ENCODE data around the gene EXOC3L2.

- TF ChIP-seq CTCF (IDR thresholded peaks at IDR 0.05 in 2 of 3, conservative IDR thresholded peaks at IDR 0.05 in 1 of 3; ENCODE audit: control insufficient read depth in 2 of 3, extremely low read depth in 1 of 3, insufficient read depth in 1 of 3, low read depth in 3 of 3, low read length in 3 of 3) (no peak), RAD21 (IDR thresholded peaks at IDR 0.05; ENCODE audit: insufficient read depth, low read depth, low read length) (no peak), ESRRA (IDR thresholded peaks at IDR 0.05; ENCODE audit: low read length) (no peak), POLR2A (IDR thresholded peaks at IDR 0.05; ENCODE audit: low read depth, low read length) (no peak), POLR2AphosphoS2 (IDR thresholded peaks at IDR 0.05; ENCODE audit: low read depth, low read length) (no peak), EED (IDR thresholded peaks at IDR 0.05; ENCODE audit: low read depth) (no peak), LARP7 (IDR thresholded peaks at IDR 0.05) (no peak)
These were observed 71.4 kb downstream of the EXOC3L2 start for GRCh38 chr19:45173816-45174215.

Data from GM12878 (cell line).